HEK293 (cell line): ENCODE results near the gene VAMP5.

ENCODE experiments used
- CTCF ChIA-PET: fragments of 350-600 bp; formaldehyde crosslinking; extraction: SDS; loops from one replicate; lab custom pipeline; 2021; ENCODE audit warnings: antibody characterized with exemption; lab: Yijun Ruan, JAX
- POLR2A ChIA-PET: fragments of 300-600 bp; formaldehyde crosslinking; extraction: SDS; loops from one replicate; lab custom pipeline; 2020; ENCODE audit warnings: antibody characterized with exemption, inconsistent platforms; lab: Yijun Ruan, JAX
- H3K27ac ChIP-seq: fragments of 200-500 bp; sonication (Bioruptor generic); 2 replicates; pipeline ENCODE4 v1.5.1; 2014; ENCODE audit warnings: low read depth, low read length, control low read depth, inconsistent platforms; ENCODE audit errors: extremely low read depth
- H3K36me3 ChIP-seq, 2 experiments: fragments of 200-500 bp in 1 of 2; sonication (Bioruptor generic) in 1 of 2; 1 replicate in 1 of 2; 2 replicates in 1 of 2; pipeline ENCODE4 v1.5.1; 2014 to 2017; ENCODE audit warnings: inconsistent platforms in 2 of 2, low read length in 2 of 2; ENCODE audit not compliant: control insufficient read depth in 2 of 2, insufficient read depth in 1 of 2
- H3K4me1 ChIP-seq: fragments of 200-500 bp; sonication (Bioruptor generic); 2 replicates; pipeline ENCODE4 v1.5.1; 2014; ENCODE audit warnings: mild to moderate bottlenecking, low read length, inconsistent platforms; ENCODE audit not compliant: control insufficient read depth, insufficient read depth
- H3K4me3 ChIP-seq: 2 replicates; pipeline ENCODE4 v1.5.1; 2011; ENCODE audit warnings: low read depth, mild to moderate bottlenecking, control low read depth, low read length, moderate library complexity
- H3K9me3 ChIP-seq: fragments of 200-500 bp; sonication (Bioruptor generic); 2 replicates; pipeline ENCODE4 v1.5.1; 2014; ENCODE audit warnings: low read depth, low read length, inconsistent platforms; ENCODE audit not compliant: control insufficient read depth, insufficient read depth
- BCL11A ChIP-seq: fragments of 450-650 bp; formaldehyde crosslinking; IDR thresholded peaks from 2 replicates; pipeline ENCODE4 v1.5.1; 2016; ENCODE audit warnings: low read depth, missing biosample characterization, missing genetic modification characterization
- KLF10 ChIP-seq: fragments of 450-650 bp; IDR thresholded peaks from 2 replicates; pipeline ENCODE4 v1.5.1; 2018; ENCODE audit warnings: missing biosample characterization, mild to moderate bottlenecking, missing genetic modification characterization
- PRDM1 ChIP-seq: fragments of 450-650 bp; formaldehyde crosslinking; IDR thresholded peaks from 2 replicates; pipeline ENCODE4; 2016; ENCODE audit warnings: missing biosample characterization, missing genetic modification characterization
- PRDM4 ChIP-seq: fragments of 450-650 bp; formaldehyde crosslinking; IDR thresholded peaks from 2 replicates; pipeline ENCODE4 v1.5.1; 2017; ENCODE audit warnings: missing biosample characterization, missing genetic modification characterization
- ZBTB48 ChIP-seq: fragments of 450-650 bp; formaldehyde crosslinking; IDR thresholded peaks from 2 replicates; pipeline ENCODE4 v1.5.1; 2016; ENCODE audit warnings: missing biosample characterization, missing genetic modification characterization
- ZFP37 ChIP-seq: fragments of 450-650 bp; formaldehyde crosslinking; IDR thresholded peaks from 2 replicates; pipeline ENCODE4 v1.5.1; 2016; ENCODE audit warnings: missing biosample characterization, missing genetic modification characterization
- ZNF248 ChIP-seq: fragments of 450-650 bp; formaldehyde crosslinking; IDR thresholded peaks from 2 replicates; pipeline ENCODE4 v1.5.1; 2017; ENCODE audit warnings: missing biosample characterization, missing genetic modification characterization
- ZNF266 ChIP-seq: fragments of 450-650 bp; formaldehyde crosslinking; IDR thresholded peaks from 2 replicates; pipeline ENCODE4 v1.5.1; 2016; ENCODE audit warnings: missing biosample characterization, missing genetic modification characterization, low read depth
- ZNF324 ChIP-seq: fragments of 450-650 bp; formaldehyde crosslinking; IDR thresholded peaks from 2 replicates; pipeline ENCODE4 v1.5.1; 2016; ENCODE audit warnings: missing biosample characterization, missing genetic modification characterization
- ZNF335 ChIP-seq: fragments of 450-650 bp; formaldehyde crosslinking; conservative IDR thresholded peaks from 2 replicates; pipeline ENCODE4 v1.5.1; 2016; ENCODE audit warnings: missing biosample characterization, missing genetic modification characterization
- ZNF350 ChIP-seq: fragments of 450-650 bp; formaldehyde crosslinking; IDR thresholded peaks from 2 replicates; pipeline ENCODE4 v1.5.0; 2017; ENCODE audit warnings: missing biosample characterization, mild to moderate bottlenecking, missing genetic modification characterization
- ZNF37A ChIP-seq: fragments of 450-650 bp; IDR thresholded peaks from 2 replicates; pipeline ENCODE4 v1.5.1; 2018; ENCODE audit warnings: missing biosample characterization, missing genetic modification characterization
- ZNF48 ChIP-seq: fragments of 450-650 bp; formaldehyde crosslinking; IDR thresholded peaks from 2 replicates; pipeline ENCODE4 v1.5.1; 2016; ENCODE audit warnings: missing biosample characterization, missing genetic modification characterization
- ZNF596 ChIP-seq: fragments of 450-650 bp; IDR thresholded peaks from 2 replicates; pipeline ENCODE4 v1.5.0; 2018; ENCODE audit warnings: missing biosample characterization, mild to moderate bottlenecking, missing genetic modification characterization, moderate library complexity
- ZNF660 ChIP-seq: fragments of 450-650 bp; IDR thresholded peaks from 2 replicates; pipeline ENCODE4 v1.5.1; 2018; ENCODE audit warnings: missing biosample characterization, mild to moderate bottlenecking, missing genetic modification characterization
- ZNF664 ChIP-seq: fragments of 450-650 bp; formaldehyde crosslinking; IDR thresholded peaks from 2 replicates; pipeline ENCODE4 v1.5.1; 2016; ENCODE audit warnings: missing biosample characterization, missing genetic modification characterization
- ZNF830 ChIP-seq: fragments of 450-650 bp; IDR thresholded peaks from 2 replicates; pipeline ENCODE4 v1.5.0; 2018; ENCODE audit warnings: missing biosample characterization, missing genetic modification characterization, low read depth, mild to moderate bottlenecking, moderate library complexity
- TF ChIP-seq, protein P1 (sequence below): fragments of 450-650 bp; formaldehyde crosslinking; IDR thresholded peaks from 2 replicates; pipeline ENCODE4 v1.5.1; 2016; ENCODE audit warnings: missing biosample characterization, missing genetic modification characterization
- TF ChIP-seq, protein P2 (sequence below): fragments of 450-650 bp; formaldehyde crosslinking; IDR thresholded peaks from 2 replicates; pipeline ENCODE4 v1.5.1; 2016; ENCODE audit warnings: missing biosample characterization, missing genetic modification characterization

The VAMP5 gene

GRCh38 chr2:85593023-85593422 lies 8.8 kb downstream of the VAMP5 start:
- H3K36me3 ChIP-seq = peaks cover 7 to 14% of the 10 kb centered on the region in 2 experiments; a peak in 1 of 3 replicates
- no peaks in the 10 kb centered on the region for H3K9me3 ChIP-seq
- TF ChIP-seq PRDM4 (no peak), ZBTB48 (tag by site-specific recombination) (no peak), ZNF660 (tag by site-specific recombination) (no peak), KLF10 (no peak), ZNF324 (tag by site-specific recombination) (no peak), ZNF37A (tag by site-specific recombination) (no peak), ZNF830 (tag by site-specific recombination) (no peak), ZNF48 (tag by site-specific recombination) (no peak), PRDM1 (no peak), ZNF335 (tag by site-specific recombination) (no peak), ZNF266 (tag by site-specific recombination) (no peak), BCL11A (no peak), ZNF350 (tag by site-specific recombination) (no peak), ZNF248 (no peak), ZNF664 (tag by site-specific recombination) (no peak)
- TF ChIP-seq, protein P1, sequence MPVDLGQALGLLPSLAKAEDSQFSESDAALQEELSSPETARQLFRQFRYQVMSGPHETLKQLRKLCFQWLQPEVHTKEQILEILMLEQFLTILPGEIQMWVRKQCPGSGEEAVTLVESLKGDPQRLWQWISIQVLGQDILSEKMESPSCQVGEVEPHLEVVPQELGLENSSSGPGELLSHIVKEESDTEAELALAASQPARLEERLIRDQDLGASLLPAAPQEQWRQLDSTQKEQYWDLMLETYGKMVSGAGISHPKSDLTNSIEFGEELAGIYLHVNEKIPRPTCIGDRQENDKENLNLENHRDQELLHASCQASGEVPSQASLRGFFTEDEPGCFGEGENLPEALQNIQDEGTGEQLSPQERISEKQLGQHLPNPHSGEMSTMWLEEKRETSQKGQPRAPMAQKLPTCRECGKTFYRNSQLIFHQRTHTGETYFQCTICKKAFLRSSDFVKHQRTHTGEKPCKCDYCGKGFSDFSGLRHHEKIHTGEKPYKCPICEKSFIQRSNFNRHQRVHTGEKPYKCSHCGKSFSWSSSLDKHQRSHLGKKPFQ = no peak
- TF ChIP-seq, protein P2, sequence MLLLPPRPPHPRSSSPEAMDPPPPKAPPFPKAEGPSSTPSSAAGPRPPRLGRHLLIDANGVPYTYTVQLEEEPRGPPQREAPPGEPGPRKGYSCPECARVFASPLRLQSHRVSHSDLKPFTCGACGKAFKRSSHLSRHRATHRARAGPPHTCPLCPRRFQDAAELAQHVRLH (tag by site-specific recombination) = no peak
- H3K27ac ChIP-seq = no peak overlapping the region
- POLR2A ChIA-PET = interaction anchor here (0.6 to 1.7 kb wide), 4 partner anchors 10 to 32 kb away, joined by 3 to 5 read pairs (median 5); partner anchors contain the start of genes GGCX, TMEM150A and VAMP8
- H3K4me3 ChIP-seq = no peak overlapping the region
- 0 out of 2 replicates have a peak, but pooled peaks cover 3% of the 10 kb centered on the region for H3K4me1 ChIP-seq
- CTCF ChIA-PET = interaction anchor here (0.6 kb wide), 1 partner anchor 227 kb away, joined by 3 read pairs; no protein-coding TSS in a partner anchor

GRCh38 chr2:85594715-85595300 lies 10.6 kb downstream of the VAMP5 start:
- peak overlapping the region; percentile 79 for H3K4me3 ChIP-seq
- H3K27ac ChIP-seq = peak overlapping the region; percentile 77
- ChIA-PET CTCF (interaction anchor here (0.6 to 1.9 kb wide), 5 partner anchors 10 to 175 kb away, joined by 3 to 5 read pairs (median 3); partner anchors contain the start of gene VAMP8), POLR2A (interaction anchor here (0.6 to 4.1 kb wide), 23 partner anchors 7 to 240 kb away, joined by 3 to 43 read pairs (median 5); partner anchors contain the start of genes C2orf68, ELMOD3, GGCX and MAT2A)
- 0 out of 2 replicates have a peak, but pooled peaks cover 3% of the 10 kb centered on the region for H3K4me1 ChIP-seq
- no peaks in the 10 kb centered on the region for H3K9me3 ChIP-seq
- H3K36me3 ChIP-seq = peaks cover 7 to 31% of the 10 kb centered on the region in 2 experiments; a peak in 2 of 3 replicates
- TF ChIP-seq ZNF596 (no peak), ZFP37 (0 out of 2 replicates have a peak, but pooled peaks have one; percentile 32)
